Measurements from ENCODE around the gene NMRK2. TPM values are rescaled to one million over a fixed set of nuclear protein-coding genes. Genes with fewer than 3 reads are reported as not detected.

NMRK2 gene
- polyA plus RNA-seq, 3 donors = not detected

DNA sequence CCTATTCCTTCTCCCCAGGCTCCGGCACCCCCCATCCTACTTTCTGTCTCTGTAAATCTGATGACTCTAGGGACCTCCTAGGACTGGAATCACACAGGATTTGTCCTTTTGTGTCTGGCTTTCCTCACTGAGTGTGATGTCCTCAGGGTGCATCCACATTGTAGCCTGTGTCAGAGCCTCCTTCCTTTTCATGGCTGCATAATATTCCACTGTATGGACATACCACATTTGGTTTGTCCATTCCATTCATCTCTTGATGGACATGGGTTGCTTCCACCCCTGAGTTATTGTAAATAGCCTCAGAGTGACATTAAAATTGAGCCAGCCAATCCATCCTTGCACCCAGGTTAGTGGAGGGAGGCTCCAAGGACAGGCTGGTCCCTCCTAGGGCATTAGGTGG, 22.8 kb upstream of the NMRK2 start:
- Histone ChIP-seq H3K4me2 (replicated peaks; ENCODE audit: extremely low read depth, low read length, poor library complexity, severe bottlenecking) (no peak overlapping the region), H3K9ac (ENCODE audit: insufficient read depth, low read length, poor library complexity, severe bottlenecking) (no peak overlapping the region), H4K20me1 (ENCODE audit: insufficient read depth, low read length) (no peaks in the 10 kb centered on the region), H3K4me3 (replicated peaks in 1 of 3; ENCODE audit: low read depth in 2 of 3, low read length in 3 of 3) (no peak overlapping the region), H3K36me3 (replicated peaks in 1 of 2; ENCODE audit: control insufficient read depth in 1 of 2, insufficient read depth in 2 of 2, low read length in 2 of 2) (no peaks in the 10 kb centered on the region), H3K9me3 (replicated peaks in 1 of 2; ENCODE audit: control insufficient read depth in 1 of 2, insufficient read depth in 1 of 2, low read length in 2 of 2) (peaks cover 9 to 18% of the 10 kb centered on the region in 2 donors), H3K27ac (ENCODE audit: low read depth in 1 of 2, low read length in 2 of 2) (no peak overlapping the region), H3K4me1 (ENCODE audit: control insufficient read depth in 1 of 2, insufficient read depth in 2 of 2, low read length in 2 of 2) (no peaks in the 10 kb centered on the region), H2AFZ (ENCODE audit: insufficient read depth, low read depth, low read length, poor library complexity, severe bottlenecking) (no peak overlapping the region), H3K79me2 (ENCODE audit: insufficient read depth, low read length) (no peaks in the 10 kb centered on the region), H3K27me3 (ENCODE audit: control insufficient read depth in 2 of 2, insufficient read depth in 2 of 2, low read length in 2 of 2) (no peaks in the 10 kb centered on the region)
- intact Hi-C loops (cut with micrococcal nuclease) = no loop called here
- no peaks in the 10 kb centered on the region for H3K4me1 Mint-ChIP-seq
- 100% methylated on average over 1 of the region's 1 CpG for WGBS (ENCODE audit: insufficient coverage)
- peak overlapping the region in 1 of 7 donors; percentile 53 for H3K27ac Mint-ChIP-seq
- TF ChIP-seq, protein P1, sequence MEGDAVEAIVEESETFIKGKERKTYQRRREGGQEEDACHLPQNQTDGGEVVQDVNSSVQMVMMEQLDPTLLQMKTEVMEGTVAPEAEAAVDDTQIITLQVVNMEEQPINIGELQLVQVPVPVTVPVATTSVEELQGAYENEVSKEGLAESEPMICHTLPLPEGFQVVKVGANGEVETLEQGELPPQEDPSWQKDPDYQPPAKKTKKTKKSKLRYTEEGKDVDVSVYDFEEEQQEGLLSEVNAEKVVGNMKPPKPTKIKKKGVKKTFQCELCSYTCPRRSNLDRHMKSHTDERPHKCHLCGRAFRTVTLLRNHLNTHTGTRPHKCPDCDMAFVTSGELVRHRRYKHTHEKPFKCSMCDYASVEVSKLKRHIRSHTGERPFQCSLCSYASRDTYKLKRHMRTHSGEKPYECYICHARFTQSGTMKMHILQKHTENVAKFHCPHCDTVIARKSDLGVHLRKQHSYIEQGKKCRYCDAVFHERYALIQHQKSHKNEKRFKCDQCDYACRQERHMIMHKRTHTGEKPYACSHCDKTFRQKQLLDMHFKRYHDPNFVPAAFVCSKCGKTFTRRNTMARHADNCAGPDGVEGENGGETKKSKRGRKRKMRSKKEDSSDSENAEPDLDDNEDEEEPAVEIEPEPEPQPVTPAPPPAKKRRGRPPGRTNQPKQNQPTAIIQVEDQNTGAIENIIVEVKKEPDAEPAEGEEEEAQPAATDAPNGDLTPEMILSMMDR (IDR thresholded peaks at IDR 0.05) = no peak
- DNase-seq = no peak
- H3K9me3 Mint-ChIP-seq = peaks cover 10 to 19% (median 17%) of the 10 kb centered on the region in 7 donors
- H3K4me3 Mint-ChIP-seq = no peak overlapping the region
- H3K27me3 Mint-ChIP-seq (ENCODE audit: low read depth in 3 of 3) = peaks cover 3 to 8% (median 8%) of the 10 kb centered on the region in 3 donors
- no peaks in the 10 kb centered on the region for H3K36me3 Mint-ChIP-seq

DNA sequence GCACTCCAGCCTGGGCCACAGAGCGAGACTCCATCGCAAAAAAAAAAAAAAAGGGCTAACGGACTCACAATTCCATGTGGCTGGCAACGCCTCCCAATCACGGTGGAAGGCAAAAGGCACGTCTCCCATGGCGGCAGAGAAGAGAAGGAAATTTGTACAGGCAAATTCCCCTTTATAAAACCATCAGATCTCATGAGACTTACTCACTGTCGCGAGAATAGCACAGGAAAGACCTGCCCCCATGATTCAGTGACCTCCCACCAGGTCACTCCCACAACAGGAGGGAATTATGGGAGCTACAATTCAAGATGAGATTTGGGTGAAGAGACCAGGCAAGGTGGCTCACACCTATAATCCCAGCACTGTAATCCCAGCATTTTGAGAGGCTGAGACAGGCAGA, 18.7 kb upstream of the NMRK2 start:
- DNase-seq = no peak
- Histone ChIP-seq H3K27ac (ENCODE audit: low read depth in 1 of 2, low read length in 2 of 2) (no peak overlapping the region), H3K9me3 (replicated peaks in 1 of 2; ENCODE audit: control insufficient read depth in 1 of 2, insufficient read depth in 1 of 2, low read length in 2 of 2) (peaks cover 9 to 16% of the 10 kb centered on the region in 2 donors), H3K4me3 (replicated peaks in 1 of 3; ENCODE audit: low read depth in 2 of 3, low read length in 3 of 3) (no peak overlapping the region), H2AFZ (ENCODE audit: insufficient read depth, low read depth, low read length, poor library complexity, severe bottlenecking) (no peak overlapping the region), H3K4me1 (ENCODE audit: control insufficient read depth in 1 of 2, insufficient read depth in 2 of 2, low read length in 2 of 2) (no peaks in the 10 kb centered on the region), H3K4me2 (replicated peaks; ENCODE audit: extremely low read depth, low read length, poor library complexity, severe bottlenecking) (no peak overlapping the region), H4K20me1 (ENCODE audit: insufficient read depth, low read length) (no peaks in the 10 kb centered on the region), H3K27me3 (ENCODE audit: control insufficient read depth in 2 of 2, insufficient read depth in 2 of 2, low read length in 2 of 2) (no peaks in the 10 kb centered on the region), H3K79me2 (ENCODE audit: insufficient read depth, low read length) (no peaks in the 10 kb centered on the region), H3K36me3 (replicated peaks in 1 of 2; ENCODE audit: control insufficient read depth in 1 of 2, insufficient read depth in 2 of 2, low read length in 2 of 2) (no peaks in the 10 kb centered on the region), H3K9ac (ENCODE audit: insufficient read depth, low read length, poor library complexity, severe bottlenecking) (no peak overlapping the region)
- 100% methylated on average over 1 of the region's 9 CpGs for WGBS (ENCODE audit: insufficient coverage)
- peak overlapping the region in 1 of 7 donors; percentile 41 for H3K27ac Mint-ChIP-seq
- H3K4me3 Mint-ChIP-seq = no peak overlapping the region
- no peaks in the 10 kb centered on the region for H3K4me1 Mint-ChIP-seq
- peaks cover 10 to 19% (median 16%) of the 10 kb centered on the region in 7 donors for H3K9me3 Mint-ChIP-seq
- H3K36me3 Mint-ChIP-seq = no peaks in the 10 kb centered on the region
- TF ChIP-seq, protein P1 (IDR thresholded peaks at IDR 0.05) = no peak
- intact Hi-C loops (cut with micrococcal nuclease) = no loop called here
- peaks cover 0 to 2% (median 1%) of the 10 kb centered on the region in 3 donors for H3K27me3 Mint-ChIP-seq (ENCODE audit: low read depth in 3 of 3)
